ENCODE measurements around the gene ARFGEF2. TPM values are rescaled to one million over a fixed set of nuclear protein-coding genes. Genes with fewer than 3 reads are reported as not detected.

ARFGEF2 gene
- total RNA-seq, 1 experiment from 2014 or later = 20.9 TPM

DNA sequence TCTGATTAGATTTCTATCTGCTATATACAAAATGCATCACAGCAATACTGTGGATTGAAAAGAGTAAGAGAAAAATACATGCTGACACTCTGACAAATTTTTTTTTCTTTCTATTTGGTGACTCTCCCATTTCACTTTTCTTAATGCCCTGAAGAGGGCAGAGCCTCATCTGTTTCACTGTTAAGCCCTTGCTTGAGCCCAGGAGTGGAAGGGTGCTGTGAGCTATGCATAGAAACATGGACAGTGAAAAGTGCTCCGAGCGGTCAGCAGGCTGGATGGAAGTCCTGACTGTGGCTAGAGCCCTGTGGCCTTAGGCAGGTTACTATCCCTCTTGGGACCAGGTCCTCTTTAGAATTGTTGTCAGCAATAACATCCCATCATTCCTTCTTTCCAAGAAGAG is 107.2 kb downstream of the ARFGEF2 start:
- ChIA-PET POLR2A (no interaction called here), CTCF (interaction anchor here (0.6 to 1.4 kb wide), 9 partner anchors 8 to 371 kb away, joined by 3 to 5 read pairs (median 3); partner anchors contain the start of gene CSE1L)
- DNase-seq (ENCODE audit: low spot score) = no peak
- Mint-ChIP-seq H3K4me1 (no peaks in the 10 kb centered on the region), H3K27me3 (ENCODE audit: low read depth) (no peaks in the 10 kb centered on the region), H3K27ac (no peak overlapping the region), H3K4me3 (no peak overlapping the region), H3K9me3 (no peaks in the 10 kb centered on the region), H3K36me3 (peaks cover 41% of the 10 kb centered on the region)
- TF ChIP-seq NFE2L1 (CRISPR knock-in tag; IDR thresholded peaks at IDR 0.05) (no peak), KAT7 (CRISPR knock-in tag; IDR thresholded peaks at IDR 0.05; ENCODE audit: borderline replicate concordance) (no peak), MYBL2 (CRISPR knock-in tag; IDR thresholded peaks at IDR 0.05) (no peak), ARID4B (CRISPR knock-in tag; IDR thresholded peaks at IDR 0.05; ENCODE audit: borderline replicate concordance) (no peak), ZNF263 (CRISPR knock-in tag; IDR thresholded peaks at IDR 0.05; ENCODE audit: low read depth) (no peak), EMX1 (CRISPR knock-in tag; IDR thresholded peaks at IDR 0.05) (no peak), ZNF416 (CRISPR knock-in tag; IDR thresholded peaks at IDR 0.05) (no peak), IRF2 (CRISPR knock-in tag; IDR thresholded peaks at IDR 0.05; ENCODE audit: borderline replicate concordance, low read depth) (no peak), OVOL2 (CRISPR knock-in tag; IDR thresholded peaks at IDR 0.05; ENCODE audit: borderline replicate concordance) (no peak), NFYB (CRISPR knock-in tag; conservative IDR thresholded peaks at IDR 0.05; ENCODE audit: low read depth) (no peak), CREB1 (CRISPR knock-in tag; IDR thresholded peaks at IDR 0.05) (no peak), ETV6 (CRISPR knock-in tag; IDR thresholded peaks at IDR 0.05) (no peak), ZNF232 (CRISPR knock-in tag; IDR thresholded peaks at IDR 0.05) (no peak), ZMAT4 (CRISPR knock-in tag; IDR thresholded peaks at IDR 0.05) (no peak)
- TF ChIP-seq, protein P1, sequence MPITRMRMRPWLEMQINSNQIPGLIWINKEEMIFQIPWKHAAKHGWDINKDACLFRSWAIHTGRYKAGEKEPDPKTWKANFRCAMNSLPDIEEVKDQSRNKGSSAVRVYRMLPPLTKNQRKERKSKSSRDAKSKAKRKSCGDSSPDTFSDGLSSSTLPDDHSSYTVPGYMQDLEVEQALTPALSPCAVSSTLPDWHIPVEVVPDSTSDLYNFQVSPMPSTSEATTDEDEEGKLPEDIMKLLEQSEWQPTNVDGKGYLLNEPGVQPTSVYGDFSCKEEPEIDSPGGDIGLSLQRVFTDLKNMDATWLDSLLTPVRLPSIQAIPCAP (CRISPR knock-in tag; IDR thresholded peaks at IDR 0.05) = no peak
- TF ChIP-seq, protein P2, sequence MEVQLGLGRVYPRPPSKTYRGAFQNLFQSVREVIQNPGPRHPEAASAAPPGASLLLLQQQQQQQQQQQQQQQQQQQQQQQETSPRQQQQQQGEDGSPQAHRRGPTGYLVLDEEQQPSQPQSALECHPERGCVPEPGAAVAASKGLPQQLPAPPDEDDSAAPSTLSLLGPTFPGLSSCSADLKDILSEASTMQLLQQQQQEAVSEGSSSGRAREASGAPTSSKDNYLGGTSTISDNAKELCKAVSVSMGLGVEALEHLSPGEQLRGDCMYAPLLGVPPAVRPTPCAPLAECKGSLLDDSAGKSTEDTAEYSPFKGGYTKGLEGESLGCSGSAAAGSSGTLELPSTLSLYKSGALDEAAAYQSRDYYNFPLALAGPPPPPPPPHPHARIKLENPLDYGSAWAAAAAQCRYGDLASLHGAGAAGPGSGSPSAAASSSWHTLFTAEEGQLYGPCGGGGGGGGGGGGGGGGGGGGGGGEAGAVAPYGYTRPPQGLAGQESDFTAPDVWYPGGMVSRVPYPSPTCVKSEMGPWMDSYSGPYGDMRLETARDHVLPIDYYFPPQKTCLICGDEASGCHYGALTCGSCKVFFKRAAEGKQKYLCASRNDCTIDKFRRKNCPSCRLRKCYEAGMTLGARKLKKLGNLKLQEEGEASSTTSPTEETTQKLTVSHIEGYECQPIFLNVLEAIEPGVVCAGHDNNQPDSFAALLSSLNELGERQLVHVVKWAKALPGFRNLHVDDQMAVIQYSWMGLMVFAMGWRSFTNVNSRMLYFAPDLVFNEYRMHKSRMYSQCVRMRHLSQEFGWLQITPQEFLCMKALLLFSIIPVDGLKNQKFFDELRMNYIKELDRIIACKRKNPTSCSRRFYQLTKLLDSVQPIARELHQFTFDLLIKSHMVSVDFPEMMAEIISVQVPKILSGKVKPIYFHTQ (CRISPR knock-in tag; IDR thresholded peaks at IDR 0.05) = no peak
- TF ChIP-seq, protein P3, sequence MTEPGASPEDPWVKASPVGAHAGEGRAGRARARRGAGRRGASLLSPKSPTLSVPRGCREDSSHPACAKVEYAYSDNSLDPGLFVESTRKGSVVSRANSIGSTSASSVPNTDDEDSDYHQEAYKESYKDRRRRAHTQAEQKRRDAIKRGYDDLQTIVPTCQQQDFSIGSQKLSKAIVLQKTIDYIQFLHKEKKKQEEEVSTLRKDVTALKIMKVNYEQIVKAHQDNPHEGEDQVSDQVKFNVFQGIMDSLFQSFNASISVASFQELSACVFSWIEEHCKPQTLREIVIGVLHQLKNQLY (CRISPR knock-in tag; IDR thresholded peaks at IDR 0.05) = no peak
- TF ChIP-seq, protein P4, sequence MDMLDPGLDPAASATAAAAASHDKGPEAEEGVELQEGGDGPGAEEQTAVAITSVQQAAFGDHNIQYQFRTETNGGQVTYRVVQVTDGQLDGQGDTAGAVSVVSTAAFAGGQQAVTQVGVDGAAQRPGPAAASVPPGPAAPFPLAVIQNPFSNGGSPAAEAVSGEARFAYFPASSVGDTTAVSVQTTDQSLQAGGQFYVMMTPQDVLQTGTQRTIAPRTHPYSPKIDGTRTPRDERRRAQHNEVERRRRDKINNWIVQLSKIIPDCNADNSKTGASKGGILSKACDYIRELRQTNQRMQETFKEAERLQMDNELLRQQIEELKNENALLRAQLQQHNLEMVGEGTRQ (CRISPR knock-in tag; IDR thresholded peaks at IDR 0.05) = no peak
- TF ChIP-seq, protein P5, sequence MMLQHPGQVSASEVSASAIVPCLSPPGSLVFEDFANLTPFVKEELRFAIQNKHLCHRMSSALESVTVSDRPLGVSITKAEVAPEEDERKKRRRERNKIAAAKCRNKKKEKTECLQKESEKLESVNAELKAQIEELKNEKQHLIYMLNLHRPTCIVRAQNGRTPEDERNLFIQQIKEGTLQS (CRISPR knock-in tag; conservative IDR thresholded peaks at IDR 0.05) = no peak
- TF ChIP-seq, protein P6, sequence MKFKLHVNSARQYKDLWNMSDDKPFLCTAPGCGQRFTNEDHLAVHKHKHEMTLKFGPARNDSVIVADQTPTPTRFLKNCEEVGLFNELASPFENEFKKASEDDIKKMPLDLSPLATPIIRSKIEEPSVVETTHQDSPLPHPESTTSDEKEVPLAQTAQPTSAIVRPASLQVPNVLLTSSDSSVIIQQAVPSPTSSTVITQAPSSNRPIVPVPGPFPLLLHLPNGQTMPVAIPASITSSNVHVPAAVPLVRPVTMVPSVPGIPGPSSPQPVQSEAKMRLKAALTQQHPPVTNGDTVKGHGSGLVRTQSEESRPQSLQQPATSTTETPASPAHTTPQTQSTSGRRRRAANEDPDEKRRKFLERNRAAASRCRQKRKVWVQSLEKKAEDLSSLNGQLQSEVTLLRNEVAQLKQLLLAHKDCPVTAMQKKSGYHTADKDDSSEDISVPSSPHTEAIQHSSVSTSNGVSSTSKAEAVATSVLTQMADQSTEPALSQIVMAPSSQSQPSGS (CRISPR knock-in tag; IDR thresholded peaks at IDR 0.05; ENCODE audit: borderline replicate concordance, low read depth) = no peak
- peak; percentile 73 for ATAC-seq

All from WTC11 (cell line).